ENCODE data around the gene ABCC6. TPM values are rescaled to one million over a fixed set of nuclear protein-coding genes. Genes with fewer than 3 reads are reported as not detected.

The ABCC6 gene
- total and polyA plus RNA-seq, 2 of the 13 experiments (the other 11 are each of a cell fraction or from before 2014, with no cell fraction given), result 82.4 to 105 TPM

- TF ChIP-seq ZNF281 (CRISPR knock-in tag; IDR thresholded peaks at IDR 0.05; ENCODE audit: borderline replicate concordance) (no peak), ZNF280B (CRISPR knock-in tag; IDR thresholded peaks at IDR 0.05; ENCODE audit: borderline replicate concordance) (no peak), MIER3 (CRISPR knock-in tag; IDR thresholded peaks at IDR 0.05; ENCODE audit: borderline replicate concordance) (no peak), KDM2A (CRISPR knock-in tag; IDR thresholded peaks at IDR 0.05; ENCODE audit: borderline replicate concordance, low read depth) (no peak), CAMTA2 (CRISPR knock-in tag; IDR thresholded peaks at IDR 0.05; ENCODE audit: borderline replicate concordance) (0 out of 2 replicates have a peak, but pooled peaks have one; percentile 10), CREB1 (IDR thresholded peaks at IDR 0.05) (no peak), CREB1 (CRISPR knock-in tag; IDR thresholded peaks at IDR 0.05) (no peak), ZNF839 (CRISPR knock-in tag; IDR thresholded peaks at IDR 0.05; ENCODE audit: borderline replicate concordance) (no peak), ZBTB21 (CRISPR knock-in tag; IDR thresholded peaks at IDR 0.05) (no peak), ZNF430 (CRISPR knock-in tag; IDR thresholded peaks at IDR 0.05) (no peak), HDAC2 (CRISPR knock-in tag; IDR thresholded peaks at IDR 0.05) (no peak), SIN3B (IDR thresholded peaks at IDR 0.05; ENCODE audit: low read length) (no peak), ZBTB7A (CRISPR knock-in tag; IDR thresholded peaks at IDR 0.05) (no peak), ZNF746 (CRISPR knock-in tag; IDR thresholded peaks at IDR 0.05) (no peak), ZNF20 (CRISPR knock-in tag; IDR thresholded peaks at IDR 0.05) (no peak), ZNF589 (CRISPR knock-in tag; conservative IDR thresholded peaks at IDR 0.05) (no peak), DNMT1 (CRISPR knock-in tag; IDR thresholded peaks at IDR 0.05) (no peak), MTF1 (CRISPR knock-in tag; IDR thresholded peaks at IDR 0.05) (no peak), MYC (CRISPR knock-in tag; IDR thresholded peaks at IDR 0.05; ENCODE audit: borderline replicate concordance) (no peak), ZNF678 (CRISPR knock-in tag; IDR thresholded peaks at IDR 0.05) (no peak), NFKB2 (CRISPR knock-in tag; IDR thresholded peaks at IDR 0.05; ENCODE audit: borderline replicate concordance) (0 out of 2 replicates have a peak, but pooled peaks have one; percentile 26), PTBP1 (IDR thresholded peaks at IDR 0.05; ENCODE audit: low read depth, low read length, poor library complexity, severe bottlenecking) (no peak)
- TF ChIP-seq, protein P1, sequence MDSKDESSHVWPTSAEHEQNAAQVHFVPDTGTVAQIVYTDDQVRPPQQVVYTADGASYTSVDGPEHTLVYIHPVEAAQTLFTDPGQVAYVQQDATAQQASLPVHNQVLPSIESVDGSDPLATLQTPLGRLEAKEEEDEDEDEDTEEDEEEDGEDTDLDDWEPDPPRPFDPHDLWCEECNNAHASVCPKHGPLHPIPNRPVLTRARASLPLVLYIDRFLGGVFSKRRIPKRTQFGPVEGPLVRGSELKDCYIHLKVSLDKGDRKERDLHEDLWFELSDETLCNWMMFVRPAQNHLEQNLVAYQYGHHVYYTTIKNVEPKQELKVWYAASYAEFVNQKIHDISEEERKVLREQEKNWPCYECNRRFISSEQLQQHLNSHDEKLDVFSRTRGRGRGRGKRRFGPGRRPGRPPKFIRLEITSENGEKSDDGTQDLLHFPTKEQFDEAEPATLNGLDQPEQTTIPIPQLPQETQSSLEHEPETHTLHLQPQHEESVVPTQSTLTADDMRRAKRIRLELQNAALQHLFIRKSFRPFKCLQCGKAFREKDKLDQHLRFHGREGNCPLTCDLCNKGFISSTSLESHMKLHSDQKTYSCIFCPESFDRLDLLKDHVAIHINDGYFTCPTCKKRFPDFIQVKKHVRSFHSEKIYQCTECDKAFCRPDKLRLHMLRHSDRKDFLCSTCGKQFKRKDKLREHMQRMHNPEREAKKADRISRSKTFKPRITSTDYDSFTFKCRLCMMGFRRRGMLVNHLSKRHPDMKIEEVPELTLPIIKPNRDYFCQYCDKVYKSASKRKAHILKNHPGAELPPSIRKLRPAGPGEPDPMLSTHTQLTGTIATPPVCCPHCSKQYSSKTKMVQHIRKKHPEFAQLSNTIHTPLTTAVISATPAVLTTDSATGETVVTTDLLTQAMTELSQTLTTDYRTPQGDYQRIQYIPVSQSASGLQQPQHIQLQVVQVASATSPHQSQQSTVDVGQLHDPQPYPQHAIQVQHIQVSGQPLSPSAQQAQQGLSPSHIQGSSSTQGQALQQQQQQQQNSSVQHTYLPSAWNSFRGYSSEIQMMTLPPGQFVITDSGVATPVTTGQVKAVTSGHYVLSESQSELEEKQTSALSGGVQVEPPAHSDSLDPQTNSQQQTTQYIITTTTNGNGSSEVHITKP (CRISPR knock-in tag; IDR thresholded peaks at IDR 0.05; ENCODE audit: low read depth), result no peak
Observed at GRCh38 chr16:16146380-16147315, 76.6 kb downstream of the ABCC6 start (continued).

All from HepG2 (cell line).